Gastroesophageal sphincter (tissue), 3 donors: Measurements from ENCODE around the gene CPD.
"Not testable (repeated sequence)": the region's sequence is repeated elsewhere in the genome, so short reads cannot be mapped to it uniquely, and the experiment has no call there.

ENCODE experiments used
- EP300 ChIP-seq: sonication (generic); formaldehyde crosslinking; IDR thresholded peaks from one replicate; pipeline ENCODE4 v1.6.1; 2017; ENCODE audit warnings: antibody characterized with exemption, mild to moderate bottlenecking
- POLR2A ChIP-seq, 2 donors: fragments of 450-650 bp; IDR thresholded peaks; one replicate each; pipeline ENCODE4 v1.6.1; 2017; ENCODE audit warnings: antibody characterized with exemption in 2 of 2, mild to moderate bottlenecking in 2 of 2, moderate library complexity in 1 of 2
- TF ChIP-seq, protein P1 (sequence below), 4 experiments: fragments of 200-600 bp in 2 of 4; fragments of 450-650 bp in 2 of 4; sonication (generic) in 1 of 4; IDR thresholded peaks; one replicate each; pipeline ENCODE4 v1.5.1; 2017 to 2019; ENCODE audit warnings: antibody characterized with exemption in 4 of 4, mild to moderate bottlenecking in 2 of 4, moderate library complexity in 2 of 4

DNA sequence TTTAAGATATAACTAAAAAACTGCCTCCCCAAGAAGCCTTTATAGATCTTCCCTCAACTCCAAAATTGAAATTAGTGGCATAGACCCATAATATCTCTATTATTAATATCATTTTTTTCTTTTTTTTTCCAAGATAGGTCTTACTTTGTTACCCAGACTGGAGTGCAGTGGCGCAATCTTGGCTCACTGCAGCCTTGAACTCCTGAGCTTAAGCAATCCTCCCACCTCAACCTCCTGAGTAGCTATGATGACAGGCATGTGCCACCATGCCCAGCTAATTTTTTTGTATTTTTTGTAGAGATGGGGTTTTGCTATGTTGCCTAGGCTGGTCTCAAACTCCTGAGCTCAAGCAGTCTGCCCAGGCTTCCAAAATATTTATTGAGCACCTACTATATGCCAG lies 39.3 kb downstream of the CPD start:
- TF ChIP-seq, protein P1, sequence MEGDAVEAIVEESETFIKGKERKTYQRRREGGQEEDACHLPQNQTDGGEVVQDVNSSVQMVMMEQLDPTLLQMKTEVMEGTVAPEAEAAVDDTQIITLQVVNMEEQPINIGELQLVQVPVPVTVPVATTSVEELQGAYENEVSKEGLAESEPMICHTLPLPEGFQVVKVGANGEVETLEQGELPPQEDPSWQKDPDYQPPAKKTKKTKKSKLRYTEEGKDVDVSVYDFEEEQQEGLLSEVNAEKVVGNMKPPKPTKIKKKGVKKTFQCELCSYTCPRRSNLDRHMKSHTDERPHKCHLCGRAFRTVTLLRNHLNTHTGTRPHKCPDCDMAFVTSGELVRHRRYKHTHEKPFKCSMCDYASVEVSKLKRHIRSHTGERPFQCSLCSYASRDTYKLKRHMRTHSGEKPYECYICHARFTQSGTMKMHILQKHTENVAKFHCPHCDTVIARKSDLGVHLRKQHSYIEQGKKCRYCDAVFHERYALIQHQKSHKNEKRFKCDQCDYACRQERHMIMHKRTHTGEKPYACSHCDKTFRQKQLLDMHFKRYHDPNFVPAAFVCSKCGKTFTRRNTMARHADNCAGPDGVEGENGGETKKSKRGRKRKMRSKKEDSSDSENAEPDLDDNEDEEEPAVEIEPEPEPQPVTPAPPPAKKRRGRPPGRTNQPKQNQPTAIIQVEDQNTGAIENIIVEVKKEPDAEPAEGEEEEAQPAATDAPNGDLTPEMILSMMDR (IDR thresholded peaks at IDR 0.05): not testable (repeated sequence)
- TF ChIP-seq EP300; POLR2A (IDR thresholded peaks at IDR 0.05): not testable (repeated sequence)
